SU-DHL-6 (cell line): ENCODE results near the gene FERMT3.

Source experiments
- CTCF ChIP-seq: fragments of 200-600 bp; sonication (generic); IDR thresholded peaks from one replicate; pipeline ENCODE4 v1.5.1; 2017; ENCODE audit warnings: antibody characterized with exemption, mild to moderate bottlenecking, low read length, moderate library complexity; ENCODE audit not compliant: insufficient read depth, poor library complexity, severe bottlenecking
- EZH2phosphoT487 ChIP-seq: fragments of 200-600 bp; sonication (generic), shearing (Covaris generic); conservative IDR thresholded peaks from 2 replicates; pipeline ENCODE4 v1.6.1; 2018; ENCODE audit warnings: mild to moderate bottlenecking, antibody characterized with exemption, low read length, moderate library complexity, mixed read lengths

GRCh38 chr11:64264371-64264852 lies 57.9 kb downstream of the FERMT3 start:
- TF ChIP-seq CTCF (no peak), EZH2phosphoT487 (no peak)
